ENCODE results near the gene RASSF4. TPM values are rescaled to one million over a fixed set of nuclear protein-coding genes. Genes with fewer than 3 reads are reported as not detected.

Gene RASSF4
- total RNA-seq, 1 donor from 2014 or later: 40.0 TPM

DNA sequence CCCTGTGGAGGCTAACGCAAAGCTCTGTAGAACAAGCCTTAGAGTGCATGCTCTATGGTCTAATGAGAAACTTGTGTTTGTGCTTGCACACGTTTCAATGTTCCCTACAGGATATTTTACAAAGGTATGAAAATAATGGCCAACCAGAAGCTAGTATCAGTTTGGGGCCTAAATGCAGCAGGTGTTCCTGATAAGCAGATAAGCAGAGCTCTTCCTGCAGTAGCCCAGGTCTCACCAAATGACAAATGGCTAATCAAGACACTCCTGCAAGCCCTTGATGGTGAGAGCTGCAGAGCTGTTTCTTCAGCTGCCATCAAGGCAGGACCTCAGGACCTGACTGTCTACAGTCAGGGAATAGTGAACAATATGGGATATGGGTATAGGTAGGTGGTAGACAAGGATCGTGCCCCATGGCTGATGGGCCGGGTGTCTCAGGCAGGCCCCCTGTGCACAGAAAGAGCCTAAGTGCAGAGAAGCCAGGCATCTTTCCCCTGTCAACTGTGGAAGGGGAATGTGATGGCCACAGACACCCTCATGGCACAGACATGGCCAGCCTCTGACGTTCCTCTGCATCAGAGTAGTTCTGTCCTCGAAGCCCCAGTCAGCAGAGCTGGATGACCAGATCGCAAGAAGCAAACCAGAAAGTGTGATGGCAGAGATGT is 23.2 kb upstream of the RASSF4 start:
- peak in 1 of 2 donors; percentile 43 for DNase-seq (ENCODE audit: low spot score in 2 of 2)
- H3K4me3 ChIP-seq: no peak overlapping the region
- H3K4me1 ChIP-seq: peaks cover 4 to 17% of the 10 kb centered on the region in 2 donors

DNA sequence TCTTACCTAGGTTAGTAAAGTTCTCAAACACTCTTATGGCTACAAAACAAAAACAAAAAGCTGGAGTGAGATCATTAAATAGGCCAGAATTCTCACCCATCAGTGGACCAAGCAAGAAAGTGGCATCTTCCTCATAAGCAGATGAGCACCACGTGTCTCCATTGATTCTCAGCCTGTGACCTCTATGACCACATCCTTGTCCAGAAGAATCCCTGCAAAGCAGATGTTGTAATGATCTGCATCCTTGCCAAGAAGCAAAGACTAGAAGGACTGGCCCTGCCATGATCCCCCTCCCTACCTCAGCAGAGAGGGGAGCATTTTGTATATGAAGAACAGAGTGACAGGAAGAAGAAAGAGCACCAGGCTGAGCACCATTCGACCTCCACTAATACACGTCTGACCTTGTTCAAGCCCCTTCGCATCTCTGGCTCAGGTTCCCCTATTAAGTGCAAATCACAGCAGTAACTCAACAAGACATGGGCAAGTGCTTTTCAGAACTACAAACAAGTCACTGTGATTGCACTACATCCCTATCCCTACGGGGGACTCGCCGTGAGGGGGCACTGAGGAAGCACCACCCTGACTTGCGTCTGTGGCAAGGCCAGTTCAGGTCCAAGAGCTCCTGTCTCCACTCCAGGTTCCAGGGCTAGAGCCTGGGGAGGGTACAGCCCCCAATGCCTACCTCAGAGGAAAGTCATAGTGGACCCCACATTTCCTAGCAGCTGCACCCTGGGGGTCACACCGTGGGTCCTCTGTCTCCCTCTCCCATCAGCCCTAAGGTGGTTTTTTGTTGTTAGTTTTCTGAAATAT is 22.2 kb upstream of the RASSF4 start:
- DNase-seq (ENCODE audit: low spot score in 2 of 2): peak in 1 of 2 donors; percentile 62
- Histone ChIP-seq H3K4me3 (no peak overlapping the region), H3K36me3 (no peaks in the 10 kb centered on the region), H3K27ac (no peak overlapping the region), H3K4me1 (peaks cover 4 to 17% of the 10 kb centered on the region in 2 donors), H3K9me3 (no peaks in the 10 kb centered on the region), H3K27me3 (no peaks in the 10 kb centered on the region)
- TF ChIP-seq CTCF (IDR thresholded peaks at IDR 0.05): no peak
- intact Hi-C loops (cut with DNase I): loop anchor here (2.0 to 10.0 kb wide), 3 partner anchors 13 to 297 kb away; no protein-coding TSS in a partner anchor

More for the DNA sequence above, 23.2 kb upstream of the RASSF4 start:
- intact Hi-C loops (cut with DNase I): loop anchor here (2.0 to 10.0 kb wide), 3 partner anchors 14 to 298 kb away; no protein-coding TSS in a partner anchor
- TF ChIP-seq CTCF (IDR thresholded peaks at IDR 0.05): no peak
- no peaks in the 10 kb centered on the region for H3K36me3 ChIP-seq
- H3K27me3 ChIP-seq: no peaks in the 10 kb centered on the region
- no peaks in the 10 kb centered on the region for H3K9me3 ChIP-seq
- H3K27ac ChIP-seq: peak overlapping the region in 1 of 2 donors; percentile 59

- no peak for TF ChIP-seq CTCF (IDR thresholded peaks at IDR 0.05)
- DNase-seq (ENCODE audit: low spot score in 2 of 2): peak in 1 of 2 donors; percentile 4
- intact Hi-C loops (cut with DNase I): loop anchor here (10.0 kb wide), 2 partner anchors 246 to 296 kb away; no protein-coding TSS in a partner anchor
- peaks cover 4 to 10% of the 10 kb centered on the region in 2 donors for H3K4me1 ChIP-seq
- no peaks in the 10 kb centered on the region for H3K36me3 ChIP-seq
- H3K27me3 ChIP-seq: no peaks in the 10 kb centered on the region
- no peak overlapping the region for H3K4me3 ChIP-seq
- peaks cover 0 to 1% of the 10 kb centered on the region in 2 donors for H3K9me3 ChIP-seq
- H3K27ac ChIP-seq: no peak overlapping the region
These were observed 20.6 kb upstream of the RASSF4 start for GRCh38 chr10:44938956-44939355.

GRCh38 chr10:44939691-44940401 is 19.8 kb upstream of the RASSF4 start:
- H3K27ac ChIP-seq: no peak overlapping the region
- peaks cover 4 to 9% of the 10 kb centered on the region in 2 donors for H3K4me1 ChIP-seq
- no peaks in the 10 kb centered on the region for H3K36me3 ChIP-seq
- intact Hi-C loops (cut with DNase I): loop anchor here (10.0 kb wide), 2 partner anchors 245 to 295 kb away; no protein-coding TSS in a partner anchor
- peak in 1 of 2 donors; percentile 11 for DNase-seq (ENCODE audit: low spot score in 2 of 2)
- no peak overlapping the region for H3K4me3 ChIP-seq
- peaks cover 0 to 10% of the 10 kb centered on the region in 2 donors for H3K9me3 ChIP-seq
- TF ChIP-seq CTCF (IDR thresholded peaks at IDR 0.05): no peak
- H3K27me3 ChIP-seq: no peaks in the 10 kb centered on the region

DNA sequence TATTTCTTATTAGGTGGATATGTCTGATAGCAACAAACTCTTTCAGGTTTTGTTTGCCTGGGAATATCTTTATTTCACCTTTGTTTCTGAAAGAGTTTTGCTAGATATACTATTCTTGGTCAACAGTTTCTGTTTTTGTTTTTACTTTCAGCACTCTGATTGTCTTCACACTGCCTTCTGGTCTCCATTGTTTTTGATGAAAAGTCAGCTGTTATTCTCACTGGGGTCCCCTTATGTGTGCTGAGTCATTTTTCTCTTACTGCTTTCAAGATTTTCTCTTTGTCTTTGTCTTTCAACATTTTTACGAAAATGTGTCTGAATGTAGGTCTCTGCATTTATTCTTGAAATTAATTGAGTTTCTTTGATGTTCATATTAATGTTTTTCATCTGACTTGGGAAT is 15.2 kb upstream of the RASSF4 start:
- intact Hi-C loops (cut with DNase I): no loop called here
- H3K4me1 ChIP-seq: no peaks in the 10 kb centered on the region
- H3K9me3 ChIP-seq: peaks cover 0 to 12% of the 10 kb centered on the region in 2 donors
- no peaks in the 10 kb centered on the region for H3K36me3 ChIP-seq
- no peak overlapping the region for H3K4me3 ChIP-seq
- no peak overlapping the region for H3K27ac ChIP-seq
- DNase-seq (ENCODE audit: low spot score in 2 of 2): no peak
- no peaks in the 10 kb centered on the region for H3K27me3 ChIP-seq
- no peak for TF ChIP-seq CTCF (IDR thresholded peaks at IDR 0.05)
